B cell (primary cell): Measurements from ENCODE around the gene BARHL1. TPM values are rescaled to one million over a fixed set of nuclear protein-coding genes. Genes with fewer than 3 reads are reported as not detected.

ENCODE experiments used
- ATAC-seq: fragments of 200-7000 bp; cut with Tn5 transposase; one replicate; pipeline ENCODE4 v1.10.0; 2021; ENCODE audit warnings: low read depth, mild to moderate bottlenecking, moderate number of reproducible peaks, moderate library complexity
- CTCF ChIA-PET: fragments of 350-600 bp; sonication (Branson Sonifier 250); formaldehyde crosslinking; loops from one replicate; lab custom pipeline; 2021; ENCODE audit warnings: antibody characterized with exemption, inconsistent platforms; lab: Charles Lee
- POLR2A ChIA-PET: fragments of 350-600 bp; sonication (Branson Sonifier 250); formaldehyde crosslinking; loops from one replicate; lab custom pipeline; 2021; ENCODE audit warnings: antibody characterized with exemption; lab: Charles Lee
- DNase-seq: peaks from one replicate; pipeline ENCODE4 v3.0.0; 2013
- H2AFZ ChIP-seq: 2 replicates; pipeline ENCODE4 v1.6.1; 2012; ENCODE audit warnings: mild to moderate bottlenecking, low read depth, low read length; ENCODE audit not compliant: insufficient read depth, poor library complexity, severe bottlenecking
- H3K27ac ChIP-seq, 2 donors: 1 replicate in 1 of 2; 2 replicates in 1 of 2; pipeline ENCODE4 v1.5.1; 2012 to 2013; ENCODE audit warnings: low read length in 2 of 2, mild to moderate bottlenecking in 2 of 2, moderate library complexity in 1 of 2
- H3K27me3 ChIP-seq, 4 experiments: fragments of 200-600 bp in 1 of 4; sonication (generic) in 1 of 4; replicated peaks in 1 of 4; 1 replicate in 2 of 4; 2 replicates in 2 of 4; pipeline versions ENCODE4 v1.6.1 to v1.7.0; 2013 to 2016; ENCODE audit warnings: low read length in 3 of 4, mild to moderate bottlenecking in 2 of 4, mixed read lengths in 1 of 4, moderate library complexity in 1 of 4; ENCODE audit not compliant: insufficient read depth in 4 of 4, control insufficient read depth in 3 of 4; ENCODE audit errors: control extremely low read depth in 1 of 4
- H3K36me3 ChIP-seq, 2 experiments: replicated peaks in 1 of 2; 1 replicate in 1 of 2; 2 replicates in 1 of 2; pipeline versions ENCODE4 v1.6.1 to v1.7.1; 2013; ENCODE audit warnings: low read length in 1 of 2; ENCODE audit not compliant: insufficient read depth in 2 of 2, control insufficient read depth in 1 of 2; ENCODE audit errors: control extremely low read depth in 1 of 2, extremely low read depth in 1 of 2
- H3K4me1 ChIP-seq, 2 donors: fragments of 200-600 bp in 1 of 2; sonication (generic) in 1 of 2; 1 replicate in 1 of 2; 2 replicates in 1 of 2; pipeline versions ENCODE4 v1.5.1 to v1.6.1; 2013 to 2017; ENCODE audit warnings: low read length in 2 of 2; ENCODE audit not compliant: control insufficient read depth in 2 of 2, insufficient read depth in 2 of 2
- H3K4me2 ChIP-seq: replicated peaks from 2 replicates; pipeline ENCODE3; 2012; ENCODE audit warnings: mild to moderate bottlenecking, low read depth, low read length; ENCODE audit not compliant: poor library complexity, severe bottlenecking
- H3K4me3 ChIP-seq, 5 experiments: fragments of 200-600 bp in 1 of 5; sonication (generic) in 1 of 5; 1 replicate in 3 of 5; 2 replicates in 2 of 5; pipeline versions ENCODE4 v1.5.1 to v1.7.0; 2011 to 2016; ENCODE audit warnings: low read length in 4 of 5, mild to moderate bottlenecking in 4 of 5, low read depth in 2 of 5, control low read depth in 1 of 5, moderate library complexity in 1 of 5; ENCODE audit not compliant: insufficient read depth in 1 of 5; ENCODE audit errors: control extremely low read depth in 1 of 5, extremely low read depth in 1 of 5
- H3K79me2 ChIP-seq: fragments of 200-600 bp; sonication (generic); one replicate; pipeline ENCODE4 v1.6.0; 2016; ENCODE audit warnings: low read length; ENCODE audit not compliant: control insufficient read depth, insufficient read depth
- H3K9ac ChIP-seq: fragments of 200-600 bp; sonication (generic); 2 replicates; pipeline ENCODE4 v1.6.1; 2017; ENCODE audit warnings: mild to moderate bottlenecking, low read length, moderate library complexity
- H3K9me3 ChIP-seq, 3 donors: one replicate each; pipeline versions ENCODE4 v1.6.1 to v1.7.1; 2013; ENCODE audit warnings: low read length in 2 of 3; ENCODE audit not compliant: control insufficient read depth in 2 of 3, insufficient read depth in 1 of 3; ENCODE audit errors: control extremely low read depth in 1 of 3
- H4K20me1 ChIP-seq: 2 replicates; pipeline ENCODE4 v1.6.0; 2012; ENCODE audit warnings: mild to moderate bottlenecking, low read length; ENCODE audit not compliant: insufficient read depth, control insufficient read depth, poor library complexity, severe bottlenecking
- H3K27ac Mint-ChIP-seq: one replicate; pipeline ENCODE4 v1.8.0; 2021; ENCODE audit warnings: mixed read lengths
- H3K27me3 Mint-ChIP-seq: one replicate; pipeline ENCODE4 v1.8.0; 2021; ENCODE audit warnings: mixed read lengths
- H3K4me1 Mint-ChIP-seq: one replicate; pipeline ENCODE4 v1.8.0; 2021; ENCODE audit warnings: mixed read lengths
- H3K4me3 Mint-ChIP-seq: one replicate; pipeline ENCODE4 v1.8.0; 2021; ENCODE audit warnings: mixed read lengths
- H3K9me3 Mint-ChIP-seq: one replicate; pipeline ENCODE4 v1.8.0; 2022; ENCODE audit warnings: mixed read lengths; ENCODE audit not compliant: insufficient read depth
- EZH2 ChIP-seq: IDR thresholded peaks from 2 replicates; pipeline ENCODE4 v1.6.1; 2012; ENCODE audit warnings: borderline replicate concordance, low read depth, mild to moderate bottlenecking, moderate library complexity, low read length; ENCODE audit not compliant: insufficient read depth, poor library complexity, severe bottlenecking
- WGBS: methylation state at CpG from one replicate; pipeline ENCODE4 v1.1.5; 2013; ENCODE audit warnings: missing lambda C conversion rate; ENCODE audit not compliant: insufficient coverage; 5-methylcytosine and 5-hydroxymethylcytosine counted together
- intact Hi-C: fragments of 100-400 bp; cut with micrococcal nuclease; formaldehyde crosslinking; loops from one replicate; pipeline ENCODE4 v1.10.0; 2022
- polyA plus RNA-seq: library from polyadenylated mRNA; depleted of rRNA; stranded (reverse); fragments of >200 nt; gene quantifications from 2 replicates; pipeline ENCODE4 v1.2.3, GENCODE V29; 2012
- total RNA-seq, 2 donors: library from RNA; stranded (reverse); fragments of 120-200 nt in 1 of 2; gene quantifications; 1 replicate in 1 of 2; 2 replicates in 1 of 2; pipeline versions ENCODE4 v1.2.3 to v1.2.4, GENCODE V29; 2013 to 2022
- TF ChIP-seq, protein P1 (sequence below): fragments of 200-600 bp; IDR thresholded peaks from one replicate; pipeline ENCODE4 v1.8.0; 2022; ENCODE audit warnings: antibody characterized with exemption, mild to moderate bottlenecking

Gene BARHL1
- total and polyA plus RNA-seq, 2 donors (not counting 1 experiment from before 2014, with no cell fraction given) = not detected

DNA sequence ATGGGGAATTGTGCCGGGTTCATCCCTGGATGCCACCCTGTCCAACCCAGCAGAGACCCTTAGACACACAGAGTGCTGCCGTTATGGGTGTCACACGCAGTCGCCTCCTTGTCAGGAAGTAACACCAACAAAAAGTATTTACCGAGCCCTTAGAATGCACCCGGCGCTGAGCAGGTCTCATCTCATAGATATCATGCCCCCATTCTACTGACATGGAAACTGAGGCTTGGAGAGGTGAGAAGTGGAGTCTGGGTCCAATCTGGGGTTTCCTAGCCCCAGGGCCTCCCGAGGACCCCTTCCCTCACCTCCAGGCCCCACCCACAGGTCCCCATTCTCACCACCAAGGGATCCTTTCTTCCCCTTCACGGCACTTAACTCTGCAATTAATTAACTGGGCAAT, 36.8 kb upstream of the BARHL1 start:
- intact Hi-C loops = no loop called here
- Histone ChIP-seq H3K9me3 (no peaks in the 10 kb centered on the region), H3K4me2 (no peak overlapping the region), H3K27me3 (peaks cover 0 to 23% (median 0%) of the 10 kb centered on the region in 4 experiments), H3K4me1 (peaks cover 3 to 8% of the 10 kb centered on the region in 2 donors), H3K9ac (no peak overlapping the region), H3K4me3 (no peak overlapping the region), H2AFZ (no peak overlapping the region), H3K36me3 (no peaks in the 10 kb centered on the region), H3K79me2 (no peaks in the 10 kb centered on the region), H3K27ac (no peak overlapping the region), H4K20me1 (no peaks in the 10 kb centered on the region)
- Mint-ChIP-seq H3K27ac (no peak overlapping the region), H3K4me3 (no peak overlapping the region), H3K9me3 (no peaks in the 10 kb centered on the region), H3K4me1 (peaks cover 5% of the 10 kb centered on the region), H3K27me3 (peaks cover 19% of the 10 kb centered on the region)
- DNase-seq (no peak), ATAC-seq (no peak)
- WGBS = 53% methylated on average over 5 of the region's 9 CpGs
- POLR2A ChIA-PET = no interaction called here
- TF ChIP-seq, protein P1, sequence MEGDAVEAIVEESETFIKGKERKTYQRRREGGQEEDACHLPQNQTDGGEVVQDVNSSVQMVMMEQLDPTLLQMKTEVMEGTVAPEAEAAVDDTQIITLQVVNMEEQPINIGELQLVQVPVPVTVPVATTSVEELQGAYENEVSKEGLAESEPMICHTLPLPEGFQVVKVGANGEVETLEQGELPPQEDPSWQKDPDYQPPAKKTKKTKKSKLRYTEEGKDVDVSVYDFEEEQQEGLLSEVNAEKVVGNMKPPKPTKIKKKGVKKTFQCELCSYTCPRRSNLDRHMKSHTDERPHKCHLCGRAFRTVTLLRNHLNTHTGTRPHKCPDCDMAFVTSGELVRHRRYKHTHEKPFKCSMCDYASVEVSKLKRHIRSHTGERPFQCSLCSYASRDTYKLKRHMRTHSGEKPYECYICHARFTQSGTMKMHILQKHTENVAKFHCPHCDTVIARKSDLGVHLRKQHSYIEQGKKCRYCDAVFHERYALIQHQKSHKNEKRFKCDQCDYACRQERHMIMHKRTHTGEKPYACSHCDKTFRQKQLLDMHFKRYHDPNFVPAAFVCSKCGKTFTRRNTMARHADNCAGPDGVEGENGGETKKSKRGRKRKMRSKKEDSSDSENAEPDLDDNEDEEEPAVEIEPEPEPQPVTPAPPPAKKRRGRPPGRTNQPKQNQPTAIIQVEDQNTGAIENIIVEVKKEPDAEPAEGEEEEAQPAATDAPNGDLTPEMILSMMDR = no peak
- TF ChIP-seq EZH2 = no peak
- CTCF ChIA-PET = no interaction called here

DNA sequence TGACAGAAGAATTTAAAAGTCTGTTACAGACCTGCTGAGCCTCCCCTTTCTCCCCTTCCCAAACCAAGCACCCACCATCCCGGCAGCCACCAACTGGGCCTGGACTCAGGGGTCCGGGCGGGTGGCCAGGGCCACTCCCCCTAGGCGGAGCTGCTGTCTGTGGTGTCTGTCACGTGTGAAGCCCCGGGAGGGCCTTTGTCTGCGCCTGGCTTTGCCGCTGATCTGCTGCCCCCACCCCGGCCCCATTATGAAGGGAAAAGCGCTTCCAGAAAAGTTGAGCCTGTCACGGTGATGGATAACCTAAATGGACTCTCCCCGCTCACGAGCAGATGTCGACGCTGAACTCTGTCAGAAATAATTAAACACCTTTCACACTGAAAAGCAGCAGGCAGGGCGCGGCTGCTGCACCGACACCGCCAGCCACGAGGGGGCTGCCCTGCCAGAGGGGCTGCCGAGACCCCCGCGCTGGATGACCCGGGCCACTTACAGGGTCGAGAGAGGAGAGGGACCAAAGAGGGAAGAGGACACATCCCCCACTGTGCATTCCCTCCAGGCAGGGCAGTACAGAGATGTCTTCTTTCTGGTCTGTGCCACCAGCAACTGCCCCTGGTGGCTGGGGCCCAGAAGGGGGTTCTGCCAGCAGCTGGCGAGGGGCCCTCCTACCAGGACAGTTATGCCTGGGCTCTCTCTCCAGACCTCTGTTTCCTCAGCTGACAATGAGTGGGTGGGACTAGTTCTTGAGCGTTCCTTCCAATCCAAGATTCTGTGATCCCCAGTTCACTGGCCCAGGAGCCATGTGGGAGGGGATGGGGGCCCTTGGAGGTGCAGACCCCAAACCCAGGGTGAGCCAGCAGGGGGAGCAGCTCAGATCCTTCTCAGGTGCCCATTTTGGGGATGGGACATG, 36.0 kb upstream of the BARHL1 start:
- peaks cover 5% of the 10 kb centered on the region for H3K4me1 Mint-ChIP-seq
- H3K79me2 ChIP-seq = no peaks in the 10 kb centered on the region
- H3K27ac ChIP-seq = no peak overlapping the region
- TF ChIP-seq, protein P1 = peak; percentile 34
- TF ChIP-seq EZH2 = no peak
- H3K9ac ChIP-seq = no peak overlapping the region
- peaks cover 3 to 8% of the 10 kb centered on the region in 2 donors for H3K4me1 ChIP-seq
- no peaks in the 10 kb centered on the region for H3K9me3 ChIP-seq
- H3K27me3 ChIP-seq = peaks cover 0 to 23% (median 0%) of the 10 kb centered on the region in 4 experiments
- H3K4me3 ChIP-seq = no peak overlapping the region
- H4K20me1 ChIP-seq = no peaks in the 10 kb centered on the region
- peak overlapping the region; percentile 23 for H3K4me2 ChIP-seq
- peaks cover 19% of the 10 kb centered on the region for H3K27me3 Mint-ChIP-seq
- POLR2A ChIA-PET = no interaction called here
- ATAC-seq = no peak
- WGBS = 5% methylated on average over 20 of the region's 27 CpGs
- peak; percentile 10 for DNase-seq
- H3K36me3 ChIP-seq = no peaks in the 10 kb centered on the region
- H3K9me3 Mint-ChIP-seq = no peaks in the 10 kb centered on the region
- no peak overlapping the region for H3K27ac Mint-ChIP-seq
- CTCF ChIA-PET = no interaction called here
- H3K4me3 Mint-ChIP-seq = peak overlapping the region; percentile 10
- intact Hi-C loops = no loop called here
- peak overlapping the region; percentile 9 for H2AFZ ChIP-seq
